Right kidney (tissue), 1 donor: Measurements from ENCODE around the gene ASAP2.

Source experiments
- DNase-seq: peaks from one replicate; pipeline ENCODE4 v3.0.0-alpha.2; 2016

The ASAP2 gene

DNA sequence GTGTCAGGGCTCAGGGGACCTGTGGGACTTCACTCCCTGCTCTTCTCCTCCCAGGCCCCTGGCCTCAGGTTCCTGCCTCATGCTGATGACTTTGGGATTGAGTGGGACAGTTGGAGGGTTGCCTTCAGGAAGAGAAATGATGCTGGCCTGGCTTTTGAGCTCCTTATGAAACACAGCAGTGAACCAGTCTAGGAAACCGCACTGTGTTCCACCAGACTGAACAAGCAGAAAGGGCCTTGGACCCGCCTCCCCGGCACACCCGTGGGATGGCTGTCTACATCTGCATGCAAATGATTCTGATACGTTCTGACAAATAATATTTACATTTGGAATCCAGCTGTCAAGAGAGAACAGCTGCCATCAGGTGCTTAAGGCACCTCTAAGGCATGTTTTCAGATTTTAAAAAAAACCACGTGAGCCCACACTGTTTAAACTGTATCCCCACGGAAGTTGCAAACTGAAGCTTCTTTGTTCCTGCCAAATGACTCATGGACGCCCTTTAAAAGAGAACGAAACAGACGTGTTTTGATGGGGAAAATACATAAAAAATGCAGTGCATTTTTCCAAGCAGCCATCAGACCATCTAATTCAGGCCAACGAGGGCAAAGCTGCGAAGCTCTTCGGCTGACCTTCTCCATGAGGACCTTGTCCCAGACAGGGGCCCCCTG lies 27.6 kb upstream of the ASAP2 start:
- DNase-seq = peak; percentile 59

DNA sequence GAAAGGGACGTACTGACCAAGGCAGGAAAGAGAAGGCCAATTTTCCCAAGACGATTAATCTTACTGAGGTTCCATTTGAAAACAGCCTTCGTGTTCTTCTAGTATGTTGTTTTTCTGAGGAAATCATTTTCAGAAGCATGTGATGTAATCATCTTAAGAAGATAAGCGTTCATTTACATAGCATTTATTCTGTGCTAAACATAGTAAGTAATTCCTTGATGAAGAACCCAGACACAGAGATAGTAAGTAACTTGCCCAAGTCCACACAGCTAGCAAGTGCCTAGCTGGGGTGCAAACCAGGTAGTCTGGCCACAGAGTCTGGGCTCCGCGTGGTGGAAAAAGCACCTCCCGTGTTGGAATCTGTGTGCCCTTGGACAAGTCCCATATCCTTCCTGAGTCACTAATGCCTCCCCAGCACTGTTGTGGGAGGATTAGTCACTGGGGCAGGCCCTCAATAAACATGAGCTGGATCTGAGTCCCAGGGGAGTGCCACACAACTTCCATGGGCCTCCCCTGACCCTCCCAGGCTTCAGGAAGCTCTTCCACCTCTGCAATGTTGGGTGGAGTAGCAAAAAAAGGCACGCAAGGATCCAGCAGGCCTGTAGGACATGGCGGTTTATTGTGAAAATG lies 26.9 kb upstream of the ASAP2 start:
- no peak for DNase-seq

GRCh38 chr2:9184361-9184760 lies 22.3 kb upstream of the ASAP2 start:
- DNase-seq = no peak

DNA sequence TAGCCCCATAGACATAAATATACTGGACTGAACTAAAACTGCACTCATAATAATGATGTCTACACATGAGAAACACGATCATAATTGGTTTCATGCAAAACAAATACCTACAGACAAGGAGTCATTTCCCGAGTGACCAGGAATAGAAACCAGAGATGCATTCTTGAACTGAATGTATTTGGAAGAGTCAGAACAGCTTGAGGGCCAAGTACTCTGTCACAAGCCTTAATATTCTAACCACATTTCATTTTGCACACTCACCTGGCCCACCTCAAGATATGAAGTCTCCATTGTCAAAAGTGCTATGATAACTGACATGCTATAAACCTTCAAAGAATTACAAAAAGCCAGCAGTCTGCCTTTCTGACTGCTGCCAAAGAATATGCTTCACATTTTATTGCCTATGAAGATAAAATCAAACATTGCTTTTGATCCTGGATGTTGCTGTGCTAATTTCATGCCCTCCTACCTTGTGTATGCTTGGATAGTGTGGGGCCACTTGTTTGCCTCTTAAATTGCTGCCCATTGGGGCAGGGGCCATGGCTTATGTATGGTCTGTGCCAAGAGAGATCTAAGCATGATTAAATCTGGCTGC lies 18.9 kb upstream of the ASAP2 start:
- no peak for DNase-seq

- no peak for DNase-seq
Observed at GRCh38 chr2:9188823-9189222, 17.8 kb upstream of the ASAP2 start.

DNA sequence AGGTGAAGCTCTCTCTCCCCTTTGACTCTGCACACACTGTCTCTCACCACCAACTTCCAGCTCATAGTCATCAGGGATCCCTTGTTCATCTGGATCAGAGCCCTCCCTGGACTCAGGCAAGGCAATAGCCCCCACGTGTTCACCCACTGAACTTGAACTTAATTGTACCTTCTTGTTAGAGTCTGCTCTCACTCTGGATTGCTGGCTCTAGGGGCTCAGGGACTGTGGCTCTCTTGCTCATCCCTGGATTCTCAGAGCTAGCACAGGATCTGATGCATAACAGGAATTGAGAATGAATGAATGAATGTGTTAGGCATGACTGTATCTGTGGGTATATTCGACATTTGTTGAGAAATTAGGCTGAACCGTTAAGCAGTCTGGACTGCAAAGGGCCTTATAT lies 16.7 kb upstream of the ASAP2 start:
- DNase-seq = no peak

DNA sequence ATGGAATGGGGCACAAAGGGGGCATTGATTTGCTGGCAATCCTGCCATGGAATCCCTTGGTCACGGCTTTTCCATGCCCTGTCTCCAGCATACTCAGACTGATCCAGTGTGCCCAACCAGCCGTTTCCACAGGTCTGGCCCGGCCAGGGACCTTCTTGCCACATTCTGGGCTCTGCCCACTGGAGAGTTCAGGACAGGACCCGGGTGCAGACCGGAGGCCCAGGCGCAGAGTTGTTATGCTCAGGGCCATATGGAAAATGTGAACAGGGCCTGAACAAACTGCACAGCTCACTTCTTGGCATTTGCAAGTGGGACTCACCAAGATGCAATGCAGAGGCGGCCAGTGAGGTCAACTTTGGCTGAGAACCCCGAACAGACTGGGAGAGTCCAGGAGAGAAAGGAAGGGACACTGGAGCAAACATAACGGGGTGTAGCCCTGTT lies 15.6 kb upstream of the ASAP2 start:
- DNase-seq = no peak

GRCh38 chr2:9192712-9193111 lies 13.9 kb upstream of the ASAP2 start:
- DNase-seq = no peak

DNA sequence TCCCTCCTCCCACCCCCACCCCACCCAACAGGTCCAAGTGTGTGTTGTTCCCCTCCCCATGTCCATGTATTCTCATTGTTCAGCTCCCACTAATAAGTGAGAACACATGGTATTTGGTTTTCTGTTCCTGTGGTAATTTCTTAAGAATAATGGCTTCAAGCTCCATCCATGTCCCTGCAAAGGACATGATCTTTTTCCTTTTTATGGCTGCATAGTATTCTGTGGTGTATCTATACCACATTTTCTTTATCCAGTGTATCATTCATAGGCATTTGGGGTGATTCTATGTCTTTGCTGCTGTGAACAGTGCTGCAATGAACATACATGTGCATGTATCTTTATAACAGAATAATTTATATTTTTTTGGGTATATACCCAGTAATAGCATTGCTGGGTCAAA lies 12.3 kb upstream of the ASAP2 start:
- no peak for DNase-seq

DNA sequence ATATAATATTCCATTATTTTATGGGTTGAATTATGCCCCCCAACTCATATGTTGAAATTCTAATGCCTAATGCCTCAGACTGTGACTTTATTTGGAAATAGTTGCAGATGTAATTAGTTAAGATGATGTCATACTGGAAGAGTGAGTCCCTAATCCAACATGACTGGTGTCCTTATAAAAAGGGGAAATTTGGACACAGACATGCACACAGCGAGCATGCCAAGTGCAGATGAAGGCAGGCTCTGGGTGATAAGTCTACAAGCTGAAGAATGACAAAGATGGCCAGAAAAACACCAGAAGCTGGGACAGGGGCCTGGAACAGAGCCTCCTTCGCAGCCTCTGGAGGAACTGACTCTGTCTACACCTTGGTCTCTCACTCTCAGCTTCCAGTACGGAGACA lies 10.0 kb upstream of the ASAP2 start:
- DNase-seq = no peak

DNA sequence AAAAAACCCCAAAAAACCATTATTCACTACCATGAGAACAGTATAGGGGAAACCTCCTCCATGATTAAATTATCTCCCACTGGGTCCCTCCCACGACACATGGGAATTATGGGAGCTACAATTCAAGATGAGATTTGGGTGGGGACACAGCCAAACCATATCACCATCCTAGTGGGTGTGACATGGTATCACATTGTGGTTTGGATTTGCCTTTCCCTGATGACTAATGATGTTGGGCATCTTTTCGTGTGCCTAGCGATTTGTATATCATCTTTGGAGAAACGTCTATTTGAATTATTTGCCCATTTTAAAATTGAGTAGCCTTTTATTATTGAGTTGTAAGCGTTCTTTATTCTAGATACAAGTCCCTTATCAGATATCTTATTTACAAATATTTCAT lies 8.7 kb upstream of the ASAP2 start:
- no peak for DNase-seq

- DNase-seq = no peak
Observed at GRCh38 chr2:9199716-9200632, 6.6 kb upstream of the ASAP2 start.

GRCh38 chr2:9200633-9201015 lies 6.0 kb upstream of the ASAP2 start:
- no peak for DNase-seq

DNA sequence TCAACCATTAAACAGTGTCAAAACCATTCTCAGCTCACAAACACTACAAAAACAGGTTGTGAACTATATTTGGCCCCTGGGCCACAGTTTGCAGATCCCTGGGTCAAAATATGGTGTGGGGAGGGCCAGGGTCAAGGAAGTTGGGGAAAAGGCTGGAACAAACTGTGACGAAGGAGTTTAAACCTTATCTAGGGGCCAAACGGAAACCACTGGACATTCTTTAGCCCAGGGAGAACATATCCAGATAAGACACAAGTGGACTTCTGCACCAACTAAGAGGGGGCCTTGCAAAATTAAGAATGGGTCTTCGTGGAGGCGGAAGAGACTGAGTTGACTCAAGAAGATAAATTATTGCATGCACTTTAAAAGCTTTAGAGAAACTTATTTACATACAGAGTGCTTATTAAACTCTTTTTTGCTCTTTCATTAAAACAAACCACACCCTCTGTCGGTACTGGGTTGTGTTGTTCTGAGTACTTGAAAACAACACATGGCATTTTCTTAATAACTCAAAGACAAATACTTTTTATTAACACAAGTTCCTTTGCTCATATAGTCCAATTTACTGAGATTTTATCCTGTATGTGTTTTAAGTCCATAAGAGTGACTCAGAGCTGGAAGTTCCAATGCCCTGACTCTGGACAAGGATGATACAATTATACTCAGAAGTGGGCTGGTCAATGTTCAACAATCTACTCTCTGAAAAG lies 5.3 kb upstream of the ASAP2 start:
- DNase-seq = no peak

DNA sequence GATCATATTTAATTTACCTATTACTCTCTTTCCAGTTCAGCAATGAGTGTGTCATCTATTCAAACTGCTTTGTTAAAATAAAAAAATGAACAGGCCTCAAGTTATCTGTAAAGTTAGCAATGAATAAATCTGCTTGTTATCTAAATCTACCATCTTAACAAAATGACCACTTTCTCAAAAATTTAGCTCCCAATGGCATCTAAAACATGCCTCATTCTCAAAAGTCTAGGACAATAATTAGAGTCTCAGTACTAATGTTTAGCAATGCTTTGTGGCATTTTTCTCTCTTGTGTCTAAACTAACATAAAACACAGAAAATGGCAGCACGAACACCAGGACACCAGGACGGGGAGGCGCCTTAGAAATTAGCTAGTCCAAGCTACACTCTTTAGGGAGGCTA lies 3.6 kb upstream of the ASAP2 start:
- no peak for DNase-seq

DNA sequence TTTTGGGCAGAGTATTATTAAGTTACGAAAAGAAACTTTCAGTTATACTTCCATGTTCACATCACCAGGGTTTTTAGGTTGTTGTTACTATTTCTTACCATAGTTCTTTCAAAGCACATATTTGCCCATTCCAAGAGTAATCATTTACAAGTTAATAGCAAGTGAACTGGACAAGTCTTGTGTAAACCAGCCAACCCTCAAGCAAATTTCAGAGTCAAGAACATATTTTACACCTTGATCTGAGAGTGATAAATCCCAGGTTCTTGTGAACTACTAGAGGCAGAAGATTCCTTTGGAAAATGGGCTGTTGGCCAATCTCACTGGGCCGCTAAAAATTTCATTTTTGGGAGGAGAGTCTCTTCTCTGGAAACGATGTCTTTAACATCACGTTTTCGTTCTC lies 2.7 kb upstream of the ASAP2 start:
- DNase-seq = no peak

- DNase-seq = no peak
Observed at GRCh38 chr2:9204939-9205338, 1.7 kb upstream of the ASAP2 start.

GRCh38 chr2:9205486-9205885 lies 1.1 kb upstream of the ASAP2 start:
- DNase-seq = no peak

DNA sequence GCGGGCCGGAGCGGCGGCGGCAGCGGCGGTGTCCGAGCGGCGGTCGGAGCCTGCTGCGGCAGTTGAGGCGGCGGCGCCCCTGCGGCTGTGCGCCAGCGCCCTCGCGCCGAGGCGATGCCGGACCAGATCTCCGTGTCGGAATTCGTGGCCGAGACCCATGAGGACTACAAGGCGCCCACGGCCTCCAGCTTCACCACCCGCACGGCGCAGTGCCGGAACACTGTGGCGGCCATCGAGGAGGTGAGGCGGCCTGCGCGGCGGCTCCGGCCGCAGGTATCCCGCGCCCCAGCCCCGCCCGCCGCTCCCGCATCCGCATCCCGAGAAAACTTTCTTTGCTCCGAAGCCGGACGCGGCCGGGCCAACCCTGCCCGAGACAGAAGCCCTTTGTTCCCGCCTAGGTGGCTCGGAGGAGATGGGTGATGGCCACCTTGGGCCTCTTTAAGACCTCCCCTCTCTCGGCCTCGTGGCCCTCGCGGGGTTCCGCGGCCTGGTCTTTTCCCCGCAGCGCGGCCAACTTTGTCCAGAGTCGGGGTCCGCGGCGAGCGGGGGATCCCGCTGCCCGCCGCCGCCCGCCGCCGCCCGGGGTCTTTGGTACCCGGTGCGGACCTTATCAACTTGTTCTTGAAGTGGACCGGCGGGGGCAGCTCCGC lies 504 bp downstream of the ASAP2 start:
- DNase-seq = peak; percentile 90

DNA sequence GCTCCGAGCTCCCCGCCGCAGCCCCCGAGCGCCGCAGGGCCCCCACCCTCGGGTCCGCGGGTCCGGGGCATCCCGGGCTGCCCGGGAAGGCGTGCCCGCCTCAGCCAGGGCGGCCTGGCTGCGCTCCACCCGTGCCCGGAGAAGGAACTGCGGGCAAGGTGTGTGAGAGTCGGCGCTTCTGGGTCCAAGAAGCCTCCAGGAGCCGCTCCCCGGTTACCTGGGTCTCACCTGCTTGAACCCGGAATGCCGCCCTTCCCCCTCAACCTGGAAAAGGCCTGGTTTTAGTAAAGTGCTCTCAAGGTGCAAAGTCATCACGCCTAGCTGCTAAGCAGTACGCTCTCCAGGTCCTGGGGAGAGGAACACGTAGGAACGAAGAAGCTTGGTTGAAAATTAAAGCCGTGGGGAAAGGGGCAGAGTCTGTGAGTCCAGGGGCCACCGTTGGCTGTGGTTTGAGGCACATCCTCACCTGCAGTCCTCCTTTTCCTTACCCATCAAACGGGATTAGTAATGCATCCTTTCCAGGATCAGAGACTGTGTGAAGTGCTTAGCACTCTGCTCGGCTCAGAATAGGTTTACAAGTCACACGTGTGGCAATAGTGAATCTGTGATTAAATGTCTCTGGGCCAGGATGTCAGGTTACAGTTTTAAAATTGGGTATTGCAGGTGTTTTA lies 1.2 kb downstream of the ASAP2 start:
- DNase-seq = peak; percentile 78

DNA sequence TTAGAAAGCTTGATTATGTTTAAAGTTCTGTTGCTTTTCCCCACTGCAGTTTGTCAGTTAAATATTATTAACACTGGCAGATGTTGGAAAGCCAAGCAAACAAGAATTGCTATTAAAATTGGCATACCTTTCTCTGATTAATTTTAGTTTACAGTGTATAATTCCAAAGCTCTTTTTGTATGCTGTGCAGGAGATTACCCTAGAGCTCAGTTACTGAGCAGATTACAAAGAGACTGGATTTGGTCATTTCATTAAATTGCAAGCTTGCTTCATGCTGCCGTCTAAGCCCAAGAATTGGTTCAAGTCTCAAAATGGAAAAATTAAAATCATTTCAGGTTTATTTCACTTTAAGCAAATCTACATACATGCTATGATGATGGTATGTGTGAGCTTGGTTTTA lies 2.3 kb downstream of the ASAP2 start:
- no peak for DNase-seq
